HG03565 (cell line): Measurements from ENCODE around the gene AVL9.
"Not testable (repeated sequence)": the region's sequence is repeated elsewhere in the genome, so short reads cannot be mapped to it uniquely, and the experiment has no call there.

Experiments
- ATAC-seq: cut with Tn5 transposase; IDR thresholded peaks from one replicate; pipeline ENCODE4 v1.9.1; 2021; ENCODE audit warnings: mild to moderate bottlenecking, moderate library complexity; ENCODE audit not compliant: unreplicated experiment

AVL9 gene

GRCh38 chr7:32495298-32496051 lies at the start of gene AVL9:
Gene AVL9 (plus strand): TSS chr7:32495489. CDS start chr7:32495710, 221 bp downstream.
- peak; percentile 88 for ATAC-seq

GRCh38 chr7:32447218-32447617 lies 48.1 kb upstream of the AVL9 start:
- no peak for ATAC-seq

- no peak for ATAC-seq
These were observed 41.8 kb upstream of the AVL9 start for GRCh38 chr7:32453341-32454011.

- no peak for ATAC-seq
These were observed 37.3 kb upstream of the AVL9 start for GRCh38 chr7:32458025-32458424.

GRCh38 chr7:32459788-32460187 lies 35.5 kb upstream of the AVL9 start:
- no peak for ATAC-seq

GRCh38 chr7:32461484-32461883 lies 33.8 kb upstream of the AVL9 start:
- ATAC-seq = no peak

GRCh38 chr7:32462451-32462850 lies 32.8 kb upstream of the AVL9 start:
- ATAC-seq = no peak

- ATAC-seq = no peak
These were observed 32.3 kb upstream of the AVL9 start for GRCh38 chr7:32462977-32463376.

GRCh38 chr7:32464641-32465416 lies 30.5 kb upstream of the AVL9 start:
- not testable (repeated sequence) for ATAC-seq

- not testable (repeated sequence) for ATAC-seq
These were observed 25.3 kb upstream of the AVL9 start for GRCh38 chr7:32470004-32470403.

- ATAC-seq = no peak
These were observed 24.4 kb upstream of the AVL9 start for GRCh38 chr7:32470871-32471270.

- no peak for ATAC-seq
These were observed 23.3 kb upstream of the AVL9 start for GRCh38 chr7:32472015-32472414.

- no peak for ATAC-seq
These were observed 21.3 kb upstream of the AVL9 start for GRCh38 chr7:32474008-32474407.

- ATAC-seq = no peak
These were observed 18.3 kb upstream of the AVL9 start for GRCh38 chr7:32476816-32477648.

GRCh38 chr7:32477649-32477980 lies 17.7 kb upstream of the AVL9 start:
- no peak for ATAC-seq

GRCh38 chr7:32479574-32480200 lies 15.6 kb upstream of the AVL9 start:
- no peak for ATAC-seq

GRCh38 chr7:32481176-32481575 lies 14.1 kb upstream of the AVL9 start:
- ATAC-seq = no peak

- no peak for ATAC-seq
These were observed 13.4 kb upstream of the AVL9 start for GRCh38 chr7:32481921-32482320.

- no peak for ATAC-seq
These were observed 5.5 kb upstream of the AVL9 start for GRCh38 chr7:32489788-32490126.

GRCh38 chr7:32490127-32490796 lies 5.0 kb upstream of the AVL9 start, which contains the start of gene LSM5:
Gene LSM5 (minus strand): TSS chr7:32490380. CDS start chr7:32490365, 15 bp downstream.
- peak; percentile 81 for ATAC-seq
